ENCODE data around the gene TMEM254.
"Not testable (repeated sequence)": the region's sequence is repeated elsewhere in the genome, so short reads cannot be mapped to it uniquely, and the experiment has no call there.

TMEM254 gene

GRCh38 chr10:80122110-80122710, 43.7 kb downstream of the TMEM254 start:
- FAIRE-seq (no peak), DNase-seq (ENCODE audit: insufficient read length) (no peak)
- TF ChIP-seq TAF1 (IDR thresholded peaks at IDR 0.05; ENCODE audit: borderline replicate concordance, low read depth, low read length) (no peak), POLR2AphosphoS5 (IDR thresholded peaks at IDR 0.05; ENCODE audit: low read depth, low read length) (no peak), POLR2A (IDR thresholded peaks at IDR 0.05; ENCODE audit: low read depth, low read length) (no peak)

- DNase-seq (ENCODE audit: insufficient read length) (no peak), FAIRE-seq (no peak)
- TF ChIP-seq POLR2A (IDR thresholded peaks at IDR 0.05; ENCODE audit: low read depth, low read length): no peak
- no peak for TF ChIP-seq POLR2AphosphoS5 (IDR thresholded peaks at IDR 0.05; ENCODE audit: low read depth, low read length)
- TF ChIP-seq TAF1 (IDR thresholded peaks at IDR 0.05; ENCODE audit: borderline replicate concordance, low read depth, low read length): no peak
Measured at GRCh38 chr10:80122746-80123145, 44.3 kb downstream of the TMEM254 start.

- no peak for DNase-seq (ENCODE audit: insufficient read length)
- no peak for TF ChIP-seq TAF1 (IDR thresholded peaks at IDR 0.05; ENCODE audit: borderline replicate concordance, low read depth, low read length)
- no peak for FAIRE-seq
Measured at GRCh38 chr10:80126876-80127275, 48.4 kb downstream of the TMEM254 start.

- TF ChIP-seq POLR2A (IDR thresholded peaks at IDR 0.05; ENCODE audit: low read depth, low read length): no peak
- FAIRE-seq: no peak
- no peak for DNase-seq (ENCODE audit: insufficient read length)
Measured at GRCh38 chr10:80131499-80131901, 53.0 kb downstream of the TMEM254 start.

DNA sequence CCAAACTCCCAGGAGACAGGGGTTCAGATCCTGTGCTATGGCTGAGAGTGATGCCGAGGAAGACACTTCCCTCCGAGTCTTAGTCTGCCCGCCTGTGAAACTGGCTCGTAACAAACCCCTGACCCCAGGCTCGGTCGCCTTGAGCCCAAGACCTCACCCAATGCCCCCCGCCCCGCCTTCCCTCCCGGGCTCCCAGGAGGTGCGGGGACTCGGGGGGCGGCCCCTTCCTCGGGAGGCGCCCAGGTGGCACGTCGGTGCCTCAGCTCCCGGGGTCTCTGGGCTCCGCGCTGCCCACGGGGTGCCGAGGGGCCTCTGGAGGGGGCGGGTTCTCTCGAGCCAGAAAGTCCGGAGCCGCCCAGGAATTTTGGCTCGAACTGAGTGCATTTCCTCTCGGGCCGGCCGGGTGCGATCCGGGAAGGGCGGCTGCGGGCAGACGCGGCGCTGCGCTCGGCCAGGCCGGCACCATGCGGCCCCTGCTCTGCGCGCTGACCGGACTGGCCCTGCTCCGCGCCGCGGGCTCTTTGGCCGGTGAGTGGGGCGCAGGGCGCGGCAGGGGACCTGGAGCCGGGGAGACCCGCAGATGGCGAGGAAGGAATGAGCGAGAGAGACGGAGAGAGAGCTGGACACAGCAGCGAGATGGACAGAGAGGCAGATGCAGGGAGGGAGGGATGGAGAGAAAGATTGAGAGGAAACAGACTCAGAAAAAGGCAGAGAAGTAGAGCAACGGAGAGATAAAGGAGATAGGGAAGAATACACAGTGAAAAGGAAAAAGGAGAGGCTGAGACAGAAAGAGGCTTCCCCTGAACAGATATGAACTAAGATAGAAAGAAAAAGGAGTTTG, 54.1 kb downstream of the TMEM254 start, which contains the start of gene PLAC9:
TSS of gene PLAC9 (plus strand) at position 432 of the 841 bp plus-strand sequence. CDS start at position 465, 33 bp downstream.
- TF ChIP-seq POLR2AphosphoS5 (IDR thresholded peaks at IDR 0.05; ENCODE audit: low read depth, low read length): no peak
- TF ChIP-seq POLR2A (IDR thresholded peaks at IDR 0.05; ENCODE audit: low read depth, low read length): no peak
- TF ChIP-seq TAF1 (IDR thresholded peaks at IDR 0.05; ENCODE audit: borderline replicate concordance, low read depth, low read length): no peak
- DNase-seq (ENCODE audit: insufficient read length) (no peak), FAIRE-seq (no peak)

DNA sequence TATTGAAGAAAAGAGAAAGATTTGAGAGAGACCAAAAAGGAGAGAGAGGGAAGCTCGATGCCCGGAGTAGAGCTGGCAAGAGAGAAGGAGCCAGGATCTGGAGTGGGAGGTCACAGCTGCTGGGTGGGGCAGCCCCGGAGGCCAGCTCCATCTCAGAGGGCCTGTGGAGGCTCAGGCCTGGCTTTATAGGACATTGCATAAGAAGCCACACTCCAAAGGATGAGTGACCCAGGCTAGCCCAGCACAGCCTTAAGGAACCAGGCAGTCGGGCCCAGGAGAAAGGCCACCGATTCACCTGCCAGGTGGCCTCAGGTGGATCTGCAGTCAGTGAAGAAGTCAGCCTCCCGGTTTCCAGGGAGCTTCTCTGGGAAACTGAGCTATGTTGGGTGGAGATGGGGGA, 54.7 kb downstream of the TMEM254 start:
- FAIRE-seq (no peak), DNase-seq (ENCODE audit: insufficient read length) (no peak)
- no peak for TF ChIP-seq POLR2AphosphoS5 (IDR thresholded peaks at IDR 0.05; ENCODE audit: low read depth, low read length)
- no peak for TF ChIP-seq POLR2A (IDR thresholded peaks at IDR 0.05; ENCODE audit: low read depth, low read length)
- no peak for TF ChIP-seq TAF1 (IDR thresholded peaks at IDR 0.05; ENCODE audit: borderline replicate concordance, low read depth, low read length)

DNA sequence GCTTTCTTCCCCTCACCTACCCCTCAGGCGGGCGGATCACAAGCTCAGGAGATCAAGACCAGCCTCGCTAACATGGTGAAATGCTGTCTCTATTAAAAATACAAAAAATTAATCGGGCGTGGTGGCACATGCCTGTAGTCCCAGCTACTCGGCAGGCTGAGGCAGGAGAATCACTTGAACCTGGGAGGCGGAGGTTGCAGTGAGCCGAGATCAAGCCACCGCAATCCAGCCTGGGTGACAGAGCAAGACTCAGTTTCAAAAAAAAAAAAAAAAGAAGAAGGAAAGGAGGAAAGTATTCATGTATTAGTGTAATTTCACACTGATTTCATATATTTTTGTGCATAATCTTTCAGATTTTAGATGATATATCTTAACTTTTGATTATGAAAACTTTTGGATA, 55.2 kb downstream of the TMEM254 start:
- DNase-seq (ENCODE audit: insufficient read length); FAIRE-seq: not testable (repeated sequence)

DNA sequence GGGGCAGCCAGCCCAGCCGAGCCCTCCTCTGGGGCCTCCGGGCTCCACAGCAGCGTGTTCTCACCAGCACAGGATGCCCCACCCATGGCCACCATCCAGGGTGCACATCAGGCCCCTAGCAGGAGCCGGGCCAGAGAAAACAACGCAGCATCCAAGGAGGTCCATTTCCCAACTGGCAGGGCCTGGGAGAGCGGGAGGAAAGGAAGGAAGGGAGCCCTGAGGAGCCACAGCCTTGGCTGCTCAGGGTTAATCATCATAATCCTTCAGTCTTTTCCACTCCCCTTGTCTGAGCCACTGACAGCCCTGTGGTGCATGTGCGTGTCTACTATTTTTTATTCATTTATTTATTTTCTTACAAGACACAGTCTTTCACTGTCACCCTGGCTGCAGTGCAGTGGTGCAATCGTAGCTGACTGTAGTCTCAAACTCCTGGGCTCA, 57.7 kb downstream of the TMEM254 start:
- TF ChIP-seq POLR2AphosphoS5 (IDR thresholded peaks at IDR 0.05; ENCODE audit: low read depth, low read length): no peak
- no peak for TF ChIP-seq TAF1 (IDR thresholded peaks at IDR 0.05; ENCODE audit: borderline replicate concordance, low read depth, low read length)
- TF ChIP-seq POLR2A (IDR thresholded peaks at IDR 0.05; ENCODE audit: low read depth, low read length): no peak
- no peak for DNase-seq (ENCODE audit: insufficient read length)
- no peak for FAIRE-seq

DNA sequence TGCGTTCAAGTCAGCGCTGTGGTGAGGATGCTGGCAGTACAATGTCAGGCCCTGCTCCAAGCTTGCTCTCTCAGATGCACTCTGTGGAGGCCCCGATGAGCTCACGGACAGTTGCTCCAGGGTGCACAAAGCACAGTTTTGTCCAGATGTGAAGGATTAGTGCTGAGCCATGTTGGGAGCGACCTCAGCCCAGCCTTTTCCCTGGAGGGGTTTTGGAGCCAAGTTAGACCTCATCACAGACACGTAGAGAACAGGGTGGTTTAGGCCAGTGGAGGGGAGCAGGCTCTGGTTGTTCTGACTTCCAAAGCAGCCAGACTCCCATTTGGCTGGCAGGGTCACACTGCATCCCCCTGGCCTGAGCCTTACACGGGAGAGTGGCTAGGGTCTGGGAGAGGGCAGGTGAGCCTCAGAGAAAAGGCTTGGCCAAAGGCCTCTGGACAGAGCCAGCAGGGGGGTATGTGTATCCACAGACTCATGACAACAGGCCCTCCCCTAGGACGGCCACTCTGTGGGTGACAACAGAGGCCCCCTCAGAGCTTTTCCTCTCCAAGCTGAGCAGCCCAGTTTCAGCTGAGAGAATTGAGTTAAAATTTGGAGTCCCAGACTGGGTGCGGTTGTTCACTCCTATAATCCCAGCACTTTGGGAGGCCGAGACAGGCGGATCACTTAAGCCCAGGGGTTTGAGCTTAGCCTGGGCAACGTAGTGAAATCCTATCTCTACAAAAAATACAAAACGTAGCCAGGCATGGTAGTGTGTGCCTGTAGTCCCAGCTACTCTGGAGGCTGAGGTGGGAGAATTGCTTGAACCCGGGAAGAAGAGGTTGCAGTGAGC, 58.8 kb downstream of the TMEM254 start:
- FAIRE-seq (no peak), DNase-seq (ENCODE audit: insufficient read length) (no peak)
- TF ChIP-seq POLR2A (IDR thresholded peaks at IDR 0.05; ENCODE audit: low read depth, low read length) (no peak), TAF1 (IDR thresholded peaks at IDR 0.05; ENCODE audit: borderline replicate concordance, low read depth, low read length) (no peak), POLR2AphosphoS5 (IDR thresholded peaks at IDR 0.05; ENCODE audit: low read depth, low read length) (no peak)

DNA sequence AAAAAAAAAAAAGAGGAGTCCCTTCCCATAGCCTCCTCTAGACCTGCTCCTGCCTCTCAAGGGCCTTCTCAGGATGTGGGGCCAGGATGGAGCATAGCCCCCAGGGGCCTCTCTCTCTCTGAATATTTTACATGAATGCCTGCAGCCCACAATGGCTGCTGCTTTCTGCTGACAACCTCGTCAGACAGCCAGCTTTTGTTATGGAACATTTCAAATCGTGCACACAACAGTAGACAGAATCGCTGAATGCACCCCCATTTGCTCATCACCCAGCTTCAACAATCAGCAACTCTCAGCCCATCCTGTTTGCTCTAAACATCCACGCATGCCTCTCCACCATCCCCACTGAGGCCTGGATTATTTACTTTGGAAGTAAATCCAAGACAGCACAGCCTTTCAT, 59.5 kb downstream of the TMEM254 start:
- TF ChIP-seq TAF1 (IDR thresholded peaks at IDR 0.05; ENCODE audit: borderline replicate concordance, low read depth, low read length) (no peak), POLR2AphosphoS5 (IDR thresholded peaks at IDR 0.05; ENCODE audit: low read depth, low read length) (no peak), POLR2A (IDR thresholded peaks at IDR 0.05; ENCODE audit: low read depth, low read length) (no peak)
- DNase-seq (ENCODE audit: insufficient read length) (no peak), FAIRE-seq (no peak)

GRCh38 chr10:80139265-80139664, 60.8 kb downstream of the TMEM254 start:
- TF ChIP-seq TAF1 (IDR thresholded peaks at IDR 0.05; ENCODE audit: borderline replicate concordance, low read depth, low read length): no peak
- TF ChIP-seq POLR2A (IDR thresholded peaks at IDR 0.05; ENCODE audit: low read depth, low read length): no peak
- no peak for TF ChIP-seq POLR2AphosphoS5 (IDR thresholded peaks at IDR 0.05; ENCODE audit: low read depth, low read length)
- no peak for FAIRE-seq
- DNase-seq (ENCODE audit: insufficient read length): no peak

DNA sequence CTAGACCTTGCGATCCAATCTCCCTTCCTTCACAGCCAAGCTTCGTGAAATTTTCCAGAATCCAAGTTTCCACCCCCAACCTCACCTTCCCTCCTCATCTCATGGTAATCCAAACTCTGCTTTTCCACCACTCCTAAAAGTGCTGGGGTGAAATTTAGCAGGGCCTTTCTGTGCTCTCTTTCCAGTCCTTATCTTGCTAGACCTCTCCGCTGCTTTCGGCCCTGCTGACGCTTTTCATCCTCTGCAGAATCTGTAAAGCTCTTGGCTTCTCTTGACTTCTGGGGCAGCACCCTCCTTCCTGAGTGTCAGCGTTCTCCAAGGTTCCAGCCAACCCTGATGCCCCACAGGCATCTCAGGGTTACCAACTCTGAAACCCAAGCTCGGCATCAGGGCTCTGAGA, 61.8 kb downstream of the TMEM254 start:
- DNase-seq (ENCODE audit: insufficient read length) (no peak), FAIRE-seq (peak; percentile 73)
- TF ChIP-seq TAF1 (IDR thresholded peaks at IDR 0.05; ENCODE audit: borderline replicate concordance, low read depth, low read length): no peak
